ENCODE data around the gene LPAR2.

GRCh38 chr19:19618219-19619051 is 9.6 kb downstream of the LPAR2 start, which contains the start of gene PBX4:
- TF ChIP-seq EZH2 (IDR thresholded peaks at IDR 0.05), result no peak
- peak; percentile 51; the same call in 1 of the 2 replicates for TF ChIP-seq POLR2AphosphoS5 (IDR thresholded peaks at IDR 0.05; ENCODE audit: borderline replicate concordance, low read depth, low read length)

Data from SK-N-MC (cell line).